Mesenchymal stem cell (in vitro differentiated cells and primary cell): ENCODE results near the gene RAD51B.
A peak's percentile ranks its signal among the peaks of the same experiment; 100 is the strongest.

Source experiments
- DNase-seq: peaks from one replicate; pipeline ENCODE4 v3.0.0-alpha.2; 2013
- H2AFZ ChIP-seq: one replicate; pipeline ENCODE4 v1.6.1; 2013; ENCODE audit warnings: low read depth, mild to moderate bottlenecking, control low read depth, inconsistent platforms, low read length, moderate library complexity
- H2AK5ac ChIP-seq: 2 replicates; pipeline ENCODE4 v1.6.1; 2013; ENCODE audit warnings: low read length, moderate library complexity, mild to moderate bottlenecking, inconsistent platforms; ENCODE audit not compliant: severe bottlenecking
- H2BK120ac ChIP-seq: one replicate; pipeline ENCODE4 v1.6.1; 2013; ENCODE audit warnings: low read depth, mild to moderate bottlenecking, inconsistent platforms, low read length, moderate library complexity
- H2BK12ac ChIP-seq, 2 experiments: one replicate each; pipeline ENCODE4 v1.6.1; 2013; ENCODE audit warnings: inconsistent platforms in 2 of 2, low read length in 2 of 2, mild to moderate bottlenecking in 2 of 2, moderate library complexity in 2 of 2, control low read depth in 1 of 2
- H2BK15ac ChIP-seq: one replicate; pipeline ENCODE4 v1.6.1; 2013; ENCODE audit warnings: mild to moderate bottlenecking, low read depth, inconsistent platforms; ENCODE audit not compliant: poor library complexity, severe bottlenecking
- H2BK5ac ChIP-seq: 2 replicates; pipeline ENCODE4 v1.6.1; 2013; ENCODE audit warnings: low read depth, mild to moderate bottlenecking, low read length, control low read depth, inconsistent platforms; ENCODE audit not compliant: poor library complexity, severe bottlenecking
- H3K14ac ChIP-seq, 2 experiments: one replicate each; pipeline ENCODE4 v1.6.1; 2013; ENCODE audit warnings: inconsistent platforms in 2 of 2, low read length in 2 of 2, control low read depth in 1 of 2, mild to moderate bottlenecking in 1 of 2, moderate library complexity in 1 of 2
- H3K18ac ChIP-seq, 2 experiments: one replicate each; pipeline ENCODE4 v1.6.1; 2013; ENCODE audit warnings: inconsistent platforms in 2 of 2, low read length in 2 of 2, control low read depth in 1 of 2, low read depth in 1 of 2, mild to moderate bottlenecking in 1 of 2
- H3K23ac ChIP-seq, 2 experiments: one replicate each; pipeline ENCODE4 v1.6.1; 2013; ENCODE audit warnings: inconsistent platforms in 2 of 2, low read length in 2 of 2, mild to moderate bottlenecking in 2 of 2, moderate library complexity in 2 of 2, control low read depth in 1 of 2
- H3K27ac ChIP-seq: 2 replicates; pipeline ENCODE4 v1.5.1; 2013; ENCODE audit warnings: mild to moderate bottlenecking, moderate library complexity, low read length, control low read depth, inconsistent platforms; ENCODE audit not compliant: poor library complexity, severe bottlenecking
- H3K27me3 ChIP-seq, 2 experiments: 2 replicates each; pipeline versions ENCODE4 v1.6.1 to v1.7.0; 2013; ENCODE audit warnings: low read length in 2 of 2, mild to moderate bottlenecking in 2 of 2, moderate library complexity in 2 of 2, control low read depth in 1 of 2, inconsistent platforms in 1 of 2; ENCODE audit not compliant: control insufficient read depth in 1 of 2, insufficient read depth in 1 of 2
- H3K36me3 ChIP-seq, 2 experiments: 2 replicates each; pipeline versions ENCODE4 v1.6.1 to v1.7.0; 2013; ENCODE audit warnings: low read length in 2 of 2, control low read depth in 1 of 2, inconsistent platforms in 1 of 2, low read depth in 1 of 2, mild to moderate bottlenecking in 1 of 2; ENCODE audit not compliant: insufficient read depth in 2 of 2, control insufficient read depth in 1 of 2
- H3K4ac ChIP-seq, 2 experiments: one replicate each; pipeline ENCODE4 v1.6.1; 2013; ENCODE audit warnings: inconsistent platforms in 2 of 2, low read length in 2 of 2, mild to moderate bottlenecking in 2 of 2, moderate library complexity in 2 of 2, control low read depth in 1 of 2, low read depth in 1 of 2
- H3K4me1 ChIP-seq: 2 replicates; pipeline ENCODE4 v1.6.1; 2013; ENCODE audit warnings: low read depth, low read length, control low read depth; ENCODE audit not compliant: control insufficient read depth, insufficient read depth
- H3K4me2 ChIP-seq: 2 replicates; pipeline ENCODE4 v1.6.1; 2013; ENCODE audit warnings: low read length, mild to moderate bottlenecking, inconsistent platforms; ENCODE audit not compliant: poor library complexity, severe bottlenecking
- H3K4me3 ChIP-seq, 2 experiments: 2 replicates each; pipeline versions ENCODE4 v1.5.1 to v1.7.0; 2013; ENCODE audit warnings: low read length in 2 of 2, mild to moderate bottlenecking in 2 of 2, control low read depth in 1 of 2, low read depth in 1 of 2; ENCODE audit not compliant: insufficient read depth in 1 of 2
- H3K79me1 ChIP-seq: replicated peaks from 2 replicates; pipeline ENCODE4 v1.6.1; 2013; ENCODE audit warnings: mild to moderate bottlenecking, control low read depth, low read length, inconsistent platforms; ENCODE audit not compliant: poor library complexity, severe bottlenecking
- H3K9ac ChIP-seq: 2 replicates; pipeline ENCODE4 v1.7.0; 2013; ENCODE audit warnings: mild to moderate bottlenecking, low read length, moderate library complexity
- H3K9me3 ChIP-seq: 2 replicates; pipeline ENCODE4 v1.7.0; 2013; ENCODE audit warnings: mild to moderate bottlenecking, low read length; ENCODE audit not compliant: control insufficient read depth
- H4K8ac ChIP-seq: one replicate; pipeline ENCODE4 v1.6.1; 2013; ENCODE audit warnings: inconsistent platforms, mild to moderate bottlenecking, low read length, moderate library complexity
- H4K91ac ChIP-seq: one replicate; pipeline ENCODE4 v1.6.1; 2013; ENCODE audit warnings: mild to moderate bottlenecking, low read length, inconsistent platforms
- WGBS: methylation state at CpG from one replicate; pipeline ENCODE4 v1.1.7; 2013; ENCODE audit warnings: mixed read lengths; 5-methylcytosine and 5-hydroxymethylcytosine counted together

RAD51B gene

DNA sequence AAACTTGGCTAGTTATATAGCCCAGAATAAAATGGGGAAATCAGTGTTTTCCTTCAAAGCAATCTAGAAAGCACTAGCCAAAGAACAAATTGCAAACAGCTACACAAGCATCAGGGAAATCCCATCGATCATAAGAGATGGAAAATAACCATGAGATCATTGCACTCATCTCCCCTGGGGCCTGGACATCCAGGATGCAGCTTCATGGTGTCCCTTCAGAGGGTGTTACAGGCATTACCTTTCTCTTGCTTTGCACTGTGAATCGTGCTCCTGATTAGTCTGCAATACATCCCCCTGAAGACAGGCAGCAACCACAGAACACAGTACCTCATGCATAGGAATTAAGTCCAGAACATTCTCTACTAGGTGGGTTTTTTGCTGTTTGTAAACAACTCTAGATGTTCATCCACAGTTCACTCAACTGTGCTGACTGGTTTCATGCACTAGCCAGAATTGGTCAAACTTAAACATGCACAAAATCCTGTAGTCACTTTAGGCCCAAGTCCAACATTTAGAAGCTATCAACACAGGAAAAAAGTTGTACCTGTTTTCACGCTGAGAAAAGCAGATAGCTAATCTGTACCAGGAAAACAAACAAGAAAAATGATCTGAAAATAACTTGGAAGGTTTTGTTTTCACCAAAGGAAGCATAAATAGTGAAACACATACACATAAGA, 853.2 kb downstream of the RAD51B start:
- Histone ChIP-seq H4K91ac (no peak overlapping the region), H3K27ac (no peak overlapping the region), H3K18ac (peak overlapping the region; percentile 52 to 61), H2BK120ac (no peak overlapping the region), H2BK15ac (no peak overlapping the region), H3K4me2 (no peak overlapping the region), H3K79me1 (no peaks in the 10 kb centered on the region), H2AK5ac (no peak overlapping the region), H3K36me3 (peaks cover 0 to 11% of the 10 kb centered on the region in 2 experiments), H3K23ac (no peak overlapping the region), H2BK12ac (peak overlapping the region in 1 of 2 experiments; percentile 64), H3K9ac (peak overlapping the region; percentile 41), H3K4ac (peak overlapping the region in 1 of 2 experiments; percentile 5), H2AFZ (no peak overlapping the region), H3K4me3 (no peak overlapping the region), H3K9me3 (no peaks in the 10 kb centered on the region), H2BK5ac (no peak overlapping the region), H3K4me1 (peaks cover 9% of the 10 kb centered on the region), H4K8ac (peak overlapping the region; percentile 83), H3K14ac (no peak overlapping the region), H3K27me3 (no peaks in the 10 kb centered on the region)
- no peak for DNase-seq
- WGBS = 81% methylated on average over 2 of the region's 3 CpGs

DNA sequence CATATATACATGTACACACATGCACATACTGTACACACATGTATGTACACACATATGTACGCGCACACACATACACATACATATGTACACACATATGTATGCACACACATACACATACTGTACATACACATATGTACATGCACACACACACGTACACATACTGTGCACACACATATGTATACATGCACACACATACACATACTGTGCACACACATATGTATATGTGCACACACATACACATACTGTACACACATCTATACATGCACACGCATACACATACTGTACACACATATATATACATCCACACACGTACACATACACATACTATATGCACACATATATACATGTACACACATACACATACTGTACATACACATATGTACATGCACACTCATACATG, 853.9 kb downstream of the RAD51B start:
- Histone ChIP-seq H2BK15ac (no peak overlapping the region), H3K23ac (no peak overlapping the region), H3K4ac (no peak overlapping the region), H3K79me1 (no peaks in the 10 kb centered on the region), H3K9me3 (no peaks in the 10 kb centered on the region), H4K91ac (no peak overlapping the region), H2BK5ac (no peak overlapping the region), H3K18ac (no peak overlapping the region), H3K14ac (no peak overlapping the region), H2BK120ac (no peak overlapping the region), H2AK5ac (no peak overlapping the region), H3K4me3 (no peak overlapping the region), H2BK12ac (no peak overlapping the region), H3K27me3 (no peaks in the 10 kb centered on the region), H4K8ac (no peak overlapping the region), H3K27ac (no peak overlapping the region), H3K4me2 (no peak overlapping the region), H2AFZ (no peak overlapping the region), H3K4me1 (peaks cover 9% of the 10 kb centered on the region), H3K9ac (no peak overlapping the region), H3K36me3 (peaks cover 0 to 7% of the 10 kb centered on the region in 2 experiments)
- DNase-seq = no peak
- WGBS = 58% methylated on average over 5 of the region's 5 CpGs

DNA sequence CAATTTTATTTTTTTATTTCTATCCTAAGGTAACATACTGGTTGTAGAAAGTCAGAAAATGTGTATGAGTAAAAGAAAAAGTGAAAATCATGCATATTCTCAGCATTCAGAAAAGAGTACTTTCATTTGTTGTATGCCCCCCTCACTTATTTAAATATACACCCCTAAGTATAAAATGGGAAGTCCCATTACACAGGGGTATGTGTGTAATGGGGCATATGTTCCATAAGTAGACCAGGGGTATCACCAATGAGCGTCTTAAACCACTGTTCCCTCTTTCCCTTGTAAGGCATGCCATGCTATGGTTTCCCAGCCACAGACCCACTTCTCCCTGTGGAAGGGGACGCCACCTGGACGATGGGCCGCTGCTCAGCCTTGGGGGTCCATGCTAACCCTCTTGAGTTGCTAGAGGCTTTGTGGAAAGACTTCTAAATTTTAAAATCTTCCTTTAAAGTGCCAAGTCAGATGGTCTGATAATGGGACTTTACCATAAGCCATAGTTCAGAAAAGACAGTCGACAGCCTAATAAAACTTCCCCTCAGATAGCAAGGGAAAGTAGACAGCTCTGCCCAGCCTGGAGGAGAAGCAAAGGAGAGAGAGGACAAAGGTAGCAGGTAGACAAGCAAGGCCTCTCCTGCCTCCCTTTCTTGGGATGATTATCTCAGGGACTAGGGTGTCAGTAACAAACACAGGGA, 855.1 kb downstream of the RAD51B start:
- no peak for DNase-seq
- Histone ChIP-seq H2BK5ac (no peak overlapping the region), H3K4ac (peak overlapping the region in 1 of 2 experiments; percentile 51), H2BK15ac (no peak overlapping the region), H3K4me2 (no peak overlapping the region), H3K4me1 (peaks cover 8% of the 10 kb centered on the region), H3K14ac (no peak overlapping the region), H3K23ac (no peak overlapping the region), H3K27ac (no peak overlapping the region), H3K27me3 (no peaks in the 10 kb centered on the region), H3K9ac (no peak overlapping the region), H3K9me3 (no peaks in the 10 kb centered on the region), H3K79me1 (no peaks in the 10 kb centered on the region), H2BK12ac (peak overlapping the region; percentile 82 to 92), H3K18ac (peak overlapping the region; percentile 13 to 35), H3K4me3 (no peak overlapping the region), H2AFZ (no peak overlapping the region), H4K91ac (peak overlapping the region; percentile 32), H4K8ac (peak overlapping the region; percentile 59), H2BK120ac (peak overlapping the region; percentile 61), H3K36me3 (peaks cover 0 to 7% of the 10 kb centered on the region in 2 experiments), H2AK5ac (peak overlapping the region; percentile 43)
- WGBS = 100% methylated on average over 1 of the region's 5 CpGs

DNA sequence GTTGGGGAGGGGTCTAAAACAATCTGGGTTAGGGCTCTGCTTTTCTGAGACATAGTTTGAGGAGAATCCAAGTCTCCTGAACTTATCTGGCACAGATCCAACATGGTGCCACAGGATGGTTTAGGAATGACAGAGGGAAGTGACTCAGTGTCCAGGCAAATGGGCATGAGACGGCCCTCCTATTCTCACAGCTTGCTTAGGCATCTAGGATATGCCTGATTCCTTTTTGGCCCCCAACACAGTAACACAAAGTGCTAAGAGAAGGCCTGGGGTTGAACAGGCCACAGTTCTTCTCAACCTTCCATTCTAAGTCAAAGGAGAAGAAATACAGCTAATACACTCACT, 855.6 kb downstream of the RAD51B start:
- Histone ChIP-seq H3K9ac (no peak overlapping the region), H3K23ac (no peak overlapping the region), H3K18ac (peak overlapping the region; percentile 13 to 35), H2AK5ac (peak overlapping the region; percentile 43), H3K4ac (peak overlapping the region in 1 of 2 experiments; percentile 51), H3K27ac (no peak overlapping the region), H3K9me3 (no peaks in the 10 kb centered on the region), H3K4me3 (no peak overlapping the region), H3K4me1 (peaks cover 8% of the 10 kb centered on the region), H3K4me2 (no peak overlapping the region), H2BK5ac (no peak overlapping the region), H4K91ac (peak overlapping the region; percentile 32), H3K36me3 (peaks cover 0 to 7% of the 10 kb centered on the region in 2 experiments), H3K79me1 (no peaks in the 10 kb centered on the region), H2BK12ac (peak overlapping the region; percentile 66 to 92), H4K8ac (peak overlapping the region; percentile 59), H2BK120ac (peak overlapping the region; percentile 61), H3K27me3 (no peaks in the 10 kb centered on the region), H2AFZ (peak overlapping the region; percentile 54), H2BK15ac (no peak overlapping the region), H3K14ac (no peak overlapping the region)
- WGBS = 25% methylated on average over 1 of the region's 1 CpG
- DNase-seq = no peak
